GM12873 (cell line): ENCODE data around the gene AXIN1.

Experiments used
- CTCF ChIP-seq: IDR thresholded peaks from 2 replicates; pipeline ENCODE4 v1.5.1; 2012; ENCODE audit warnings: low read depth, mild to moderate bottlenecking, moderate library complexity, low read length, control low read depth; ENCODE audit not compliant: insufficient read depth; ENCODE audit errors: missing control alignments

AXIN1 gene

GRCh38 chr16:273547-274421, 78.7 kb downstream of the AXIN1 start:
- TF ChIP-seq CTCF: no peak

GRCh38 chr16:272633-273546, 79.6 kb downstream of the AXIN1 start:
- no peak for TF ChIP-seq CTCF

GRCh38 chr16:270381-271255, 81.9 kb downstream of the AXIN1 start:
- TF ChIP-seq CTCF: no peak

DNA sequence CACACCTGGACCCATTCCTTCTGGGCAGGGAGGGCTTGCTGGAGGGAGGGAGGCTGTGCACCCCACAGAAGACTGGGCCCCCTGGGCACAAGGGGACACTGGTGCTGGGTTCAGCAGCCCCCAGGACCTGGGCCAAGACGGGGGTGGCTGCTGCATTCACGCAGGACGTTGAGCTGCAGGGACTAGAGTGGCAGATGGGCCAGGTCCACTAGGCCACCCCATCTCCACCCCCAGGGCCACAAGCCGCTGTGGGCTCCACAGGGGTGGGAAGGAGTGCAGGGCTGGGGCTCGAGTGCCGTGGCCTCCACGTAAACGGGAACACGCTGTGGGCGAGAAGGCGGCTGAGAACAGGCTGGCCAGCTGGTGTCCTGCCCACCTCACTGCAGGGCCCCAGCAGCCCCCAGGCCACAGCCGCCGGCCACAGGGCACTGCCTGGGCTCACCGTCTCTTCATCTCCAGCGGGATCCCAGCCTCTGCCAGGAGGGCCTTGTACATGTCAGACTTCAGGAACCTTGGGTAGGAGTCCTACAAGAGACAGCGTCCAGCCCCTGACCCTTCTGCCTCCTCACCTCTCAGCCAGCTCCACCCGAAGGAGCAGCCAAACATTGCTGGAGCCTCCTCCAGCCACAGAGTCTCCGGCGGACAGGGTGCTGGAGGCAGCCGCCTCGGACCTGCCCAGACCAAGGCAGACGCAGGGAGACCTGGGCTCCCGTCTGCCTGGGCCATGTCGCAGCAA, 83.3 kb downstream of the AXIN1 start:
- no peak for TF ChIP-seq CTCF

DNA sequence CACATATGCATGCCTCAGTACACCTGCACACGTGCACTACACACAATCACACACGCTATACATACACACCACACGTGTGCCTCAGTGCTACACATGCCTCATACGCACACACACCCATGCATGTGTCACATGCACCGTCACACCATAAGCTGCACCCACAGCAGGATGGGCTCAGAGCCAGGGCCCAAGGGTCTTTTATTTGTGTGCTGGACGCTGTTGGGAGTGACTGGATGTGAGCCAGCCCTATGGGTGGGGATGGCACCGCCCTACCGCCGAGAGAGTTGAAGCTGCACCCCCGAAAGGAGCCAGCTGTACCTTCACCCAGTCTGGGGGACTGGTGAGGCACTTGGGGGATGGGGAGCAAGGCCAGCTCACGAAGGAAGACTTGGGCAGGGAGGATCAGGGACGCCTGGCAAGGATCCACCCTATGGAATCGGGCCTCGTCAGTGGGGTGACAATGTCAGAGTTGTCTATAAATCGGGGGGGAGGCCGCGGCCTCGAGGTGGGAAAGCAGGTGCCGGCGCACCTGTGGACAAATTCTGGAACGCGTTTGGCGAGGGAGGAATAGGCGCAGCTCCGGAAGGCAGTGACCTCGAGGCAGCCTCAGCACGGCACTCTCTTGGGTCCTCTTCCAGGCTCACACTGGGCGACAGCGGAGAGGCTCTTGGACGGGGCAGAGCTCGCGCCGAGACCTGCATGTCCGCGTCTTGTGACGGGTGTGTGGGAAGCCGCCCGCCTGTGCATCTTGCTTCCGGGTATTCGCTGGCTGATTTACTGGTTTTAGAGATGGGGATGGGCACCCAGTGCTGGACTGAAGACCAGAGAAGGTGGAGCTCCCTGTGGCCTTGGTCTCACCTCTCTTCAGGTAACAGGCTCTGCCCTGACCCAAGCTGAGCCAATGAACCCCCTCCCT, 84.1 kb downstream of the AXIN1 start:
- no peak for TF ChIP-seq CTCF
